Dedifferentiated amniotic fluid mesenchymal stem cell (primary cell): ENCODE data around the gene BRD7.
"Not testable (repeated sequence)": the region's sequence is repeated elsewhere in the genome, so short reads cannot be mapped to it uniquely, and the experiment has no call there.

Experiments
- DNase-seq: peaks from one replicate; pipeline ENCODE4 v3.0.0-alpha.2; 2016; ENCODE audit errors: extremely low spot score

The BRD7 gene

GRCh38 chr16:50354629-50355456 is 13.9 kb downstream of the BRD7 start:
- no peak for DNase-seq

GRCh38 chr16:50354082-50354481 is 14.7 kb downstream of the BRD7 start:
- no peak for DNase-seq

GRCh38 chr16:50351952-50352351 is 16.8 kb downstream of the BRD7 start:
- no peak for DNase-seq

- DNase-seq, result no peak
These were observed 17.7 kb downstream of the BRD7 start for GRCh38 chr16:50351116-50351515.

- not testable (repeated sequence) for DNase-seq
These were observed 23.6 kb downstream of the BRD7 start for GRCh38 chr16:50345210-50345609.

GRCh38 chr16:50343566-50343965 is 25.2 kb downstream of the BRD7 start:
- not testable (repeated sequence) for DNase-seq

- peak; percentile 60 for DNase-seq
These were observed 28.2 kb downstream of the BRD7 start for GRCh38 chr16:50340578-50340977.

GRCh38 chr16:50338371-50339231 is 30.2 kb downstream of the BRD7 start:
- DNase-seq, result no peak

- no peak for DNase-seq
These were observed 31.9 kb downstream of the BRD7 start for GRCh38 chr16:50336884-50337283.

- no peak for DNase-seq
These were observed 33.4 kb downstream of the BRD7 start for GRCh38 chr16:50335196-50335958.

- no peak for DNase-seq
These were observed 34.4 kb downstream of the BRD7 start for GRCh38 chr16:50334106-50334975.

- DNase-seq, result no peak
These were observed 36.2 kb downstream of the BRD7 start for GRCh38 chr16:50332599-50332998.

- DNase-seq, result no peak
These were observed 37.2 kb downstream of the BRD7 start for GRCh38 chr16:50331570-50331969.

GRCh38 chr16:50329446-50330189 is 39.2 kb downstream of the BRD7 start:
- no peak for DNase-seq

GRCh38 chr16:50326835-50327465 is 41.8 kb downstream of the BRD7 start:
- DNase-seq, result no peak

- no peak for DNase-seq
These were observed 42.5 kb downstream of the BRD7 start for GRCh38 chr16:50326264-50326663.

- no peak for DNase-seq
These were observed 44.4 kb downstream of the BRD7 start for GRCh38 chr16:50324345-50324744.

- no peak for DNase-seq
These were observed 45.3 kb downstream of the BRD7 start for GRCh38 chr16:50323335-50324011.

- DNase-seq, result no peak
These were observed 46.5 kb downstream of the BRD7 start for GRCh38 chr16:50322333-50322732.
